LNCAP (cell line): ENCODE data around the gene ASXL3.

ENCODE experiments used
- TF ChIP-seq, protein P1 (sequence below): fragments of 450-650 bp; IDR thresholded peaks from 2 replicates; pipeline ENCODE4 v1.5.1; 2017; ENCODE audit warnings: mild to moderate bottlenecking

The ASXL3 gene

DNA sequence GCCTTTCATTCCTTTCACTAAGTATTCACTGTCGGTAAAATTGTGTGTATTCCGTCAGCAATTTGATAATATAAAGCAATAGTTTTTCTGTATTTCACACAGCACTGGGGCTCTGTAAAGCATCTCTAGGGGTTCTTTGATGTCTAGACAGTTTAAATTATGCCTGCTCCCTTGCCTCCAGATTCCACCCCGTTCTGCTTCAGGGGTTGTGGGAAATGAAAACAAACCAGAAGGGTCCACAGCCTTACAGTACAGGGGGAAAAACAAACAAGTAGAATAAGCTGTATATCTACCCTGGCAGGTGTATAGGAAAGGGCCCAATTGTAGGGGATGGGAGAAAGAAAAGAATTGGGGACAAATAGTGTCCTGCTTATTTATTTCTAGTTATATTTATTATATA, 63.1 kb downstream of the ASXL3 start:
- TF ChIP-seq, protein P1, sequence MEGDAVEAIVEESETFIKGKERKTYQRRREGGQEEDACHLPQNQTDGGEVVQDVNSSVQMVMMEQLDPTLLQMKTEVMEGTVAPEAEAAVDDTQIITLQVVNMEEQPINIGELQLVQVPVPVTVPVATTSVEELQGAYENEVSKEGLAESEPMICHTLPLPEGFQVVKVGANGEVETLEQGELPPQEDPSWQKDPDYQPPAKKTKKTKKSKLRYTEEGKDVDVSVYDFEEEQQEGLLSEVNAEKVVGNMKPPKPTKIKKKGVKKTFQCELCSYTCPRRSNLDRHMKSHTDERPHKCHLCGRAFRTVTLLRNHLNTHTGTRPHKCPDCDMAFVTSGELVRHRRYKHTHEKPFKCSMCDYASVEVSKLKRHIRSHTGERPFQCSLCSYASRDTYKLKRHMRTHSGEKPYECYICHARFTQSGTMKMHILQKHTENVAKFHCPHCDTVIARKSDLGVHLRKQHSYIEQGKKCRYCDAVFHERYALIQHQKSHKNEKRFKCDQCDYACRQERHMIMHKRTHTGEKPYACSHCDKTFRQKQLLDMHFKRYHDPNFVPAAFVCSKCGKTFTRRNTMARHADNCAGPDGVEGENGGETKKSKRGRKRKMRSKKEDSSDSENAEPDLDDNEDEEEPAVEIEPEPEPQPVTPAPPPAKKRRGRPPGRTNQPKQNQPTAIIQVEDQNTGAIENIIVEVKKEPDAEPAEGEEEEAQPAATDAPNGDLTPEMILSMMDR, result no peak

DNA sequence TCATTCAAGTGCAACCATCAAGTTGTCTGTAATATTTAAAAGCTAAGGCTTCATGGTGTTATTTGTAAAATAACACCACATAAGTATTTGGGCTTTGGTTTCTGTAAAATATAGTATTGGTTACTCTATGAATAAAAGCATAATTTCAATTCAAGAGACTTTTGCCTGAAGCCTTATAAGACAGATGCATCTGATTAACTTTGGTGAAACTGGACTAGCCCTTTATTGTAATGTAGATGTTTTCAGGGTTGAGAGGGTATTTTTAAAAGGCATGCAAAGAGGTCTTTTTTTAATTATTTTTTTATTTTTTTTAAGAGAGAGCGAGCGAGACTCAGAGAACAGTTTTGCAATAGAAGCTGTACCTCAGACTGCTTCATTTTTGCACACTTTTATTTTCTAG, 66.5 kb downstream of the ASXL3 start:
- TF ChIP-seq, protein P1, result no peak

DNA sequence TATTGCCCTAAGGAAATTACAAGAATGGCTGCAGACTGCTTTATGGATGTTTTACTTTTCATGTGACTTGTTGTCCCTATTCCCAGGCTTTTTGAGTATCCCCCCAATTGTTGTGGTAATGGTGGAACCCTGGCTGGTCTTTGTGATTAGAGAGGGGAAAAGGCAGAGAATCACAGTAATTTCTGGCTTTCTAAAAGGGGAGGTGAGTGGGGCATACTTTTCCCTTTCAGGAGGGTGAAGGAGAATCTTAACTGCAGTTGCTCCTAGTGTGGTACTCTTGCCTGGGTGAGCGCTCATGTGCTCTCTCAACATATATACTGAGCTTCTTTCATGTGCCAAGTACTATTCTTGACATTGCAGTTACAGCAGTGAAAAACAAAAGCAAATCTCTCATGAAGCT, 69.3 kb downstream of the ASXL3 start:
- TF ChIP-seq, protein P1, result no peak

DNA sequence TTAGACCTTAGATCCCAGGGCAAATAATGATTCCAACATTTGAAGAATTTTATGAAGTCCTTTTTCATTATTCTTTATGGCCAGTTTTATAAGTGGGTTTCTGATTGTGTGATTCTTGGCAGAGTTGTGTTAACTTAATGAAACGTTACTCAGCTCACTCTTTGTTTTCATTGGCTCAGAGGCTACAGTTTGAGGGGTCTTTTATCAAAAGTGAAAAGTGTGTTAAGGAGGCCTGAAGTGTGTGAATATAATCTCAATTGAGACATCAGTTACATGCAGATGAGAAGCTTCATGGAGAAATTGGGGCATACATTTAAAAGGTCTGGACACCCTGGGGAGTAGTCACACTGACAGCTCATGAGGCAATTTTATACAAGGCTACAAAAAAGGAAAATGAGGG, 74.6 kb downstream of the ASXL3 start:
- TF ChIP-seq, protein P1, result no peak

DNA sequence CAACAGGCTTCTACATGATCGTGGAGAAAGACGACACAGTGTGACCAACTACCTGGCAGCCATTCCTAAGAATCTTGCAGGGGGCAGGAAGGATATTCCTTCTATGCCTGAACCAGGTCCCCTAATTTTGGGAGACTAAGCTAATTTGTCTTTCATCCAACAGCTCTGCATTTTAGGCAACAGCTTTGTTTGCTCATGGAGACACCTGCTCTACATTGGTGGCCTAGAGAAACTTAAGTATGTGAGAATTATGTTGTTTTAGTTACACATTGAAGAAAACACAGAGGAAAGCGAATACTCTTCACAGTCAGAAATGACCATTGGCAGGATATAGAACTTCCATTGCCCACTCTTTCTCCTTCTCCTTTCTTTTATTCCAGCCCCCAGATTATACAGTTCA, 75.2 kb downstream of the ASXL3 start:
- TF ChIP-seq, protein P1, result no peak

DNA sequence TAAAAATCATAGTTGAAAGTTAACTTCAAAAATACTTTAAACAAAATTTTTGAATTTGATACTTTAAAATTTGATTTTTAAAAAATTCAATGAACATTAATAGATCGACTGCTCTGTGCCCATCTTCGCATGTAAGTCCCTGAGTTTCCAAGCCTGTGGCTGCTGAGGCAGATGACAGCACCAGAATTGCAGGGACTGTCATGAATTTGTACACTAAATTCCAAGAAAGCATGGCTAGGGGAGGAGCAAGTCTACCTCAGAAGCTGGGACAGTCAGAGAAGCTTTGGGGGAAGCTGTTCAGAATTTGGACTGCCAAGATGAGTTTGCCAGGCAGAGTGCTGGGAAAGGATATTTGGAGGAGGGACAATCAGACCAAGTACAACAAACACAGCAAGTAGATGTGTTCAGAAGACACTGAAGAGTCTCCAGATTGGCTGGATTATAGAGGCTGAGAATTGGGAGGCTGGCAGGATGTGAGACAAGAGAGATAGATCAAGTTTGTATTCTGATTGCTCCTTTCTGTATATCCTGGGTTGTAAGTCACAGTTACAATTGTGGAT, 79.0 kb downstream of the ASXL3 start:
- TF ChIP-seq, protein P1, result no peak

DNA sequence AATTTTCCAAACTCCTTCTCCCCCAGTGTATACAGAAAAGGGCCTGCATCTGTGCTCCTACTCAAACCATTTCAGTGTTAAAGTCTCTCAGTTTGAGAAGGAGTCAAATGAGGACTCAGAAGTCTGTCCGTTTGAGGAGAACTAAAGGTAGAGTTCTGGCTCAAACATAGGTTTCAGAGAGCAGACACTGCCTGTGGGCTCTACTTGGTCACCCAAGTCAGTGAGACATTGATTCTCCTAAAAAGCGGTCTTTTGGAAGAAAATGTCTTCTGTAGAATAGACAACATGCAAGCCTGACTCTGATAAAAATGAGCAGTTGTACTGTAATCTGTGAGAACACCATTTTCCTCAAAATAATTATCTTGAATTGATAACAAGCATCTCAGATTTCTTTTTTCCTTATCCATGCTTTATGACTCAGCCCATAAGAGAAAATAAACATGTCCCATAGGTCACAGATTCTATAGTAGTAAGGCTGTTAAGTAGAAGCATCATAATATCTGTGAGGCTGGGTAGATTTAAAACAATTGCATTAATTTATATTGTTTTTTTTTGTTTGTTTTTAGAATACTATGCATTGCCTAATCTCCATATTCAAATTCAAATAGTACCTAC, 82.8 kb downstream of the ASXL3 start:
- TF ChIP-seq, protein P1, result no peak
